HG02588 (cell line): ENCODE results near the gene DUSP1.
"Not testable (repeated sequence)": the region's sequence is repeated elsewhere in the genome, so short reads cannot be mapped to it uniquely, and the experiment has no call there.

ENCODE experiments used
- ATAC-seq: cut with Tn5 transposase; IDR thresholded peaks from one replicate; pipeline ENCODE4 v1.9.1; 2021; ENCODE audit warnings: mild to moderate bottlenecking, moderate library complexity; ENCODE audit not compliant: unreplicated experiment

DUSP1 gene

GRCh38 chr5:172798422-172799215 is 27.6 kb upstream of the DUSP1 start:
- no peak for ATAC-seq

DNA sequence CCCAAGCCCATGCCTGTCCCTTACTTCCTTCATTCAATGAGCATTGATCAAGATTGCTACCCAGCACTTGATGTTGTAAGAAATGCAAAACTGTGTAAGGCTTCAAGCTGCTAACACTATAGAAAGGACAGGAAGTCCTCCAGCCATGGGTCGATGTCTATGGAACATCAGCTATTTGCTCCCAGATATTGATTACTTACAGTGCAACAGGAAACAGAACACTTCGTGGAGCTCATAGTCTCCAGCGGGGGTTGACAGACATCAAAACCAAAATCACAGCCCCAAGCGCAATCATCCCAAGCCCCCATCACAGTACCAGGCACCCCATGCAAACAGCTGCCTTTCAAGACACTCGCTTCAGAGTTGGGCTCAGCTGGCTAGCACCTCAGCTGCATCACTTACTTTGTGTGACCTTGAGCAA is 26.8 kb upstream of the DUSP1 start:
- no peak for ATAC-seq

DNA sequence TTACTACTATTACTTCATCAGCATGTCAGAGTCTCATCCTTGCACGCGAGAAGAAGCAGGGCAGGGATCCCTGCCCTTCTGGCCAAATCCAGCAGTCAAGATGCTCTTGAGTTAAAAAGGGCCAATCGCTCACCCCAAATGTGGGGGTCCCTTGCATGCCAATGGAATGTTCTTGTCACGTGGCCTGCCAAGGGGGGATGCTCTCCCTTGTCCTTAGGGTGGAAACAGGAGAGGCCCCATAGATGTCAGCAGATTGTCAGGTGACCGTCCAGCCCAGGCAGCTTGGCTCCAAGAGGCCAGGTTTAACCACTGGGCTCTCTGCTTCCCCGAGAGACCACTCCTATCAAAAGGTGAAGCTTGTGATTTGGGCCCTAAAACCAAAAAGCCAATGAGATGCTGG is 25.3 kb upstream of the DUSP1 start:
- ATAC-seq: no peak

DNA sequence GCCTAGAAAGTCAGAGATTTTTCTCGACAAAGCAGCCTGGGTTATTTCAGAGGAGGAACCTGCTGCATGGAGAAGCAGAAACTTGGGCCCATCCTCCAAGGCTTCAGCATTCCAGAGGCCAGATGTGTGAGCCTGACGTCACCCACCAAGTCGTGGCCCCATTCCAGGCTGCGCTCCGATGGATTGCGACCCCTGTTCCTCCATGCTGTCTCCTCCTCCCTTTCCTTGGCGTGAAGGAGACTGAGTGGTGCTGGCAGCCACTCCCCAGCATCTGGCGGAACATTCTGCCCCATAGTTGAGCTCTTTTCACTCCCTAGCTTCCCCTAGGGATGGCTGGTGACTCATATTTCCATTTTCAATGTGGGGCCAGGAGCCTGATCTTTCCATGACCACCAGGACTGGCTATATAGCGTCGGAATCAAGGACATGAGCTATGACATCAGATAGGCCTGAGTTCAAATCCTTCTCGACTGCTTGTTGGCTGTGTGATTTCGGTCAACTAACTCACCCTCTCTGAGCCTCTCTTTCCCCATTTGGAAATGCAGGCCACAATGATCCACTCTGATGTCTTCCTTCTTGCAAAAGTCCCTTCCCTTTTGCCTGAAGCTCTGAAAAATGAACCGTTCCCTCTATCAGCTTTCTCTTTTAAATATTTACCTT is 24.5 kb upstream of the DUSP1 start:
- ATAC-seq: no peak

DNA sequence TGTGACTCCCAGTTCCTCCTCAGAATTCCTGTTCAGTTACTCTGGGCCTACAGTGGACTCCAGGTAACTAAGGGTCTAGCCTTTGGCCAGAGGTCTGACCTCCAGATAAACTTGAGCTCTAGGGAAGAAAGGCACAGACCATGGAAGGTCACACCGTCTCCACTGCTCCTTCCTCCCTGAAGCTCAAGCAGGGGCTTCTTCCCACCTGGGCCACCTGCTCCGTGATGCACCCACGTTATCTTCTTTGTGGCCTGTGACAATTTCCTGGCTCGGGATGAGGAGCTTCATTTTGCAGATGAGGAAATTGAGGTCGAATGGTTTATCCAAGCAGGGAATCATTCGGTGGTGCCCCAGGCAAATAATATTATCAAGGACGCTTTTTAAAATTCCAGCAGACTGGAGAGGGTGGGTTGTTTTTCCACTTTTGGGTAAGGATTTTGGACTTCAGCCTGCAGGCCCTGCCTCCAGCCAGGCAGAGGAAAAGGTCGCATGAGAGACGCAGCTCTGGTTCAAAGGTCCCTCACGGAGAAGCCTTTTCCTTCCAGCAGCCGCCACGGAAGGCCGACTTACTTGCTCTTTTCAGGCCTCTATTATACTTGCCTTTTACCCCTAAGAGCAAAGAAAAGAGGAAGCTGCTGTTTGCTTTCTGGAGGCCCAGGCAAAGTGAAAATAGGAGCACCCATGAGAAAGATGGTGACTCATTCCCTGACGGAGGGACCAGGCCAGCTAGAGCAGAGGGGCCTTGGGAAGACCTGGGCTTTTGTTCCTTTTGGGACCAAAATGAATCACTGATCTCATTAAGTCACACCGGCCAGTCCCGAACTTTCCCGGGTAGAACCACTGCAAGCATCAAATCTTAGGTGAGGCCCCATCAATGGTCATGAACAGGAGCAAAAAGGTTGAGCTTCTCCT is 22.8 kb upstream of the DUSP1 start:
- ATAC-seq: peak; percentile 52

GRCh38 chr5:172792701-172793570 is 21.9 kb upstream of the DUSP1 start:
- ATAC-seq: no peak

DNA sequence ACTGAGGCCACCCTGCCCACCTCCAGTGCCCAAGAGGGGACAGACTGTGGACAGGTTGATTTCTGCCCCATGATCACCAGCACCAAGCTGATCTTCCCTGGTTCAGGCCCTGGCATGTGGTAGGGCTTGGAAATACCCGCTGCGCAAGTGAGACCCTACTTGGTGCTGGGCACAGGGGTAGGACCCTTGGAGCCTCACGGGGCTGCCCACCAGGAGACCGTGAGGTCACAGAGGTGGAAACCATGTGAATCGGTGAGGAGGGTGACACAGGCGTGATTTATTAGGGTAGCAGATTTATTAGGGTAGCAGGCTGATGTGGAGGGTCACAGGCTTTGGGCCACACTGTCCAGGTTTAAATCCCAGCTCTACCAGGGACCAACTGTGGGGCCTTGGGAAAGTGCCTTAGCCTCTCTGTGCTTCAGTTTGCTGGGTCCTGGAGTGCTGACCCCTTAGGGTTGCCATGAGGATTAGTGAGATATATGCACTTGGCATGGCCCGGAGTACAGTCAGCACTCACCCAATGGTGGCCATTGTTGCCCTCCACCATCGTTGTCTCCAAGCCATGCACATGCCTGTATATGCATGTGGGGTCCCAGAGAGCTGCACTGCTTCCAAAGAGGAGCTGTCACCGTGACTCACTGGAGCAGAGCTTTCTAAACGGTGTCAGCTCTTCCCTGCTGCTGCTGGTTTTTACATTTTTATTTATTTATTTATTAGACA is 20.9 kb upstream of the DUSP1 start:
- no peak for ATAC-seq

GRCh38 chr5:172791286-172791685 is 20.3 kb upstream of the DUSP1 start:
- no peak for ATAC-seq

DNA sequence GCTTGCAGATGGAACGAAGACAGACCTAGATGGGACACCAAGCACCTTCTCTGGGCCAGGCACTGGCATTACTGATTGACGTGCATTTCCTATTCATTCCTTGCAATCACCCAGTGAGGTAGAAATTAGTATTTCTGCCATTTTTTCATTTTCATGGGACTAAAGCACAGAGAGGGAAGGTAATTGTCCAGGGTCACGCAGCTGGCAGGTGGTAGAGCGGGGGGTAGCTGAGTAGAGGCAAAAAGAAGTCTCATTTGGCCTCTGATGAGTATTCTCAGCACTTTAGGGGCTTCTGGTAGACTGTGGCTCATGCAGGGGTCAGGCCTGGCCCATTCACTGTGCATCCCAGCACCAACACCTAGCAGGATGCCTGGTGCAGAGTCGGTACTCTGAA is 19.5 kb upstream of the DUSP1 start:
- ATAC-seq: no peak

DNA sequence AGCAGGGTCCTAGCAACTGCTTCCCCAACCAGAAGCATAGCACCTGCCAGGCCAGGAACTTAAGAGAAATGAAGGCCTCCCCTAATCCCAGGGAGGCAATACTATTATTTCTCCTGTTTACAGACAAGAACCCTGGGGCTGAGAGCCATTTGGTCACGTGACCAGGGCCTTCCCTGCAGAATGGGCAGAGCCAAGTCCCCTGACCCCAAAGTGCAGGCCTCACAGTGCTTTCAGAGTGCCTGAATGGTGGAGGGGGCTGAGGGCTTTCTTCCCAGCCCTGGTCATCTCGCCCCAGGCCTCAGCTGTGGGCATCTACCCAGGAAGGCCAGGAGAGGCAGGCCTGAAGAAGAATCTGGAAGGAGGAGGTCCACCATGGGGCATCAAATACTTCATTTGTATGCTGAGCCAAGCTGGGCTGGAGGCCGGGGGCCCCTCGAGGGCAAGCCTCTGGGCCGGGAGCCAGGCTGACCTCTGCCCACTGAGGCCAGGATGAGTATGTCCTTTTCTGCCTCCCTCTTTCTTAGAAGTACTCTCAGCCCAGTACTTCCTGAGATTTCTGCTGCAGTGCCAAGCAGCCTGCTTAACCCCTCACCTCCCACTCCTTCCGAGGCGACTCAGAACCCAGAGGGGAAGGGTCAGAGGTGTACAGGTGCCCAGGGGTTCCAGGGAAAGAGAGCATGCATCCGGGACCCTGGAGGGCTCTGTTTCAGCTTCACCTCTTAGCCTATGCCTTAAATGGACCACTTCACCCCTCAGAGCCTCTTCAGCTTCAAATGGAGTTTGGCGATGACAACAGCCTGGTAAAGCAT is 18.9 kb upstream of the DUSP1 start:
- no peak for ATAC-seq

DNA sequence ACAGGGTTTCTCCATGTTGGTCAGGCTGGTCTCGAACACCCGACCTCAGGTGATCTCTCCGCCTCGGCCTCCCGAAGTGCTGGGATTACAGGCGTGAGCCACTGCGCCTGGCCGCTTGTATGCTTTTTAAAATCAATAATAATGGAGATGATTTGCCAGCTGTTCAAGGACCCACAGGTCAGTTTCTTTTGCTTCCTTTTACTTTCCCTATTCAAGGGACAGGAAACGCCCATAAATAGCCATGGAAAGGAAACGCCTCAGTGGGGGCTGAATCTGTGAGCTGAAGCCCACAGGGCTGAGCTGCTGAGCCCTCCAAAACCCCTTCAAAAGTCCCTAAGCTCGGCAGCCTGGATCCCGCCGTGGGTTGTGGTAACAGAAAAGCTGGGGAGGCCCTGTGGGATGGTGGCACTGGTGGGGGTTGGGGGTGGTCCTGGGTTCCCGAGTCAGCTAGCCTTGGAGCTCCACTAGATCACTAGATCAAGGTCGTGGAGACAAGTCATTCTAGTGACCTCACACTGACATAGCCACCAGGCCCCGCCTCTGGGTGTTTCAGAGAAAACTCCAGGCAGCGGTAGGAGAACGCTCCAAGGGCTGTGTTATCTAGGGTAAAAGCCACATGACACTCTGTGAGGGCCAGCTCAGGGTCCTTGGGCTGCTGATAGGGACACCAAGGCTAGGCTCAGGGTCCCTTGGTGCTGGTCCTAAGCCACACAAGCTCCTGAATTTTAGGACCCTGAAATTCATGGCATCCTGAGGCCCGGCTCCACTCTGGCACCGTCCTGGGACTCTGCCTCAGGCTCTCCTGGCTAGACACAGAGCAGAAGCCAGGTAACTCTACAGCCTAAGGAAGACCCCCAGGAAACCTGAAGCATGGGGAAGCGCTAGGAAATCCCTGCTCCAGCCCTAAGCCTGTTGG is 18.0 kb upstream of the DUSP1 start:
- ATAC-seq: no peak

DNA sequence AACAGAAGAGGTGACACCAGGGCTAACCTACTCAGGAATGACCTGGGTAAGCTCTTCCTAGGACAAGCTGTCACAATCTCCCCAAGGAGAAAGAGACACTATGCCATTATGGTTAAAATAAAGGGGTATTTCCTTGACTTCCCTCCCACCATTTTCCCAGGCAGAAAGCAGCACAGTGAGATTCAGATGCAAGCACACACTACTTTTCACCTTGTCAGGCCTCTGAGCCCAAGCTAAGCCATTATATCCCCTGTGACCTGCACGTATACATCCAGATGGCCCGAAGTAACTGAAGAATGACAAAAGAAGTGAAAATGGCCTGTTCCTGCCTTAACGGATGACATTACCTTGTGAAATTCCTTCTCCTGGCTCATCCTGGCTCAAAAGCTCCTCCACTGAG is 16.5 kb upstream of the DUSP1 start:
- ATAC-seq: not testable (repeated sequence)

GRCh38 chr5:172786736-172787462 is 15.9 kb upstream of the DUSP1 start:
- no peak for ATAC-seq

- no peak for ATAC-seq
Observed at GRCh38 chr5:172785429-172786088, 14.6 kb upstream of the DUSP1 start.

- ATAC-seq: not testable (repeated sequence)
Observed at GRCh38 chr5:172784162-172784561, 13.2 kb upstream of the DUSP1 start.

DNA sequence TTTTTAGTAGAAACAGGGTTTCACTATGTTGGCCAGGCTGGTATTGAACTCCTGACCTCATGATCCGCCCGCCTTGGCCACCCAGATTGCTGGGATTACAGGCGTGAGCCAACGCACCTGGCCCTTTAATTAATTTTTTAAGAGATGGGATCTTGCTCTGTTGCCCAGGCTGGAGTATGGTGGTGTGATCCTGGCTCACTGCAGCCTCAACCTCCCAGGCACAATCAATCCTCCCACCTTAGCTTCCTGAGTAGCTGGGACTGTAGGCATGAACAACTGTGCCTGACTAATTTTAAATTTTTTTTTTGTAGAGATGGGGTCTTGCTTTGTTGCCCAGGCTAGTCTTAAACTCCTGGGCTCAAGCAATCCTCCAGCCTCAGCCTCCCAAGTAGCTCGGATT is 12.3 kb upstream of the DUSP1 start:
- ATAC-seq: not testable (repeated sequence)
